Stimulated activated CD8-positive, alpha-beta memory T cell treated with anti-CD3 and anti-CD28 coated beads, Interleukin-15, amount 100 ng/mL, for 48 hours (primary cell): ENCODE results near the gene IZUMO4.

Source experiments
- DNase-seq, 2 donors: peaks; one replicate each; pipeline ENCODE4 v3.0.0-alpha.2; 2020; ENCODE audit warnings: low read depth in 2 of 2

Gene IZUMO4

DNA sequence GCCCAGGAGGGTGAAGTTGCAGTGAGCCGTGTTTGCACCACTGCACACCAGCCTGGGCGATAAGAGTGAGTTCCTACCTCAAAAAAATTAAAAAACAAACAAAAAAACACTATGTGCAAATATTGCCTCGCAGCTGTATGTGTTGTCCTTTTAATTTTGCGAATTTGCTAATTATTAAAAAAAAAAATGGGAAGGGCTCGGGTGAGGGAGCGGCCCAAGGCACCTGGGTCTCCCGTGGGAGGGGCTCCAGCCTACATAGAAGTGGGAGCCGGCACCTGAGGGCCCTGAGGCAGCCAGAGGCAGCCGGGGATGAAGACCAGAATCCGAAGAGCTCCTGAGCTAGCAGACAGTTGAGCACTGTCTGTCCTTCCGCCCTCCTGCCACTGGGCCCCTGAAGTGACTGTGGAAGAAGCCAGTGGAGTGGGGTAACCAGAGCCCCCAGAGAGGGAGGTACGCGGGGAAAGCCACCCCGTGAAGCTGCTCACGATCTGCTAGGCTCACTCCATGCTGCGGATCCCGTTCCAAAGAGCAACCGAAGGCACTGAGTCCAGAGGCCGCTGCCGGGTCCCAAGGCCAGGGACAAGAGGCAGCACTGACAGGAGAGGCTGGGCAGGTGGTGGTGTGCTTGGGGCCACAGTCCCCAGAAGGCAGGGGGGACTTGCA, 6.5 kb downstream of the IZUMO4 start:
- no peak for DNase-seq

DNA sequence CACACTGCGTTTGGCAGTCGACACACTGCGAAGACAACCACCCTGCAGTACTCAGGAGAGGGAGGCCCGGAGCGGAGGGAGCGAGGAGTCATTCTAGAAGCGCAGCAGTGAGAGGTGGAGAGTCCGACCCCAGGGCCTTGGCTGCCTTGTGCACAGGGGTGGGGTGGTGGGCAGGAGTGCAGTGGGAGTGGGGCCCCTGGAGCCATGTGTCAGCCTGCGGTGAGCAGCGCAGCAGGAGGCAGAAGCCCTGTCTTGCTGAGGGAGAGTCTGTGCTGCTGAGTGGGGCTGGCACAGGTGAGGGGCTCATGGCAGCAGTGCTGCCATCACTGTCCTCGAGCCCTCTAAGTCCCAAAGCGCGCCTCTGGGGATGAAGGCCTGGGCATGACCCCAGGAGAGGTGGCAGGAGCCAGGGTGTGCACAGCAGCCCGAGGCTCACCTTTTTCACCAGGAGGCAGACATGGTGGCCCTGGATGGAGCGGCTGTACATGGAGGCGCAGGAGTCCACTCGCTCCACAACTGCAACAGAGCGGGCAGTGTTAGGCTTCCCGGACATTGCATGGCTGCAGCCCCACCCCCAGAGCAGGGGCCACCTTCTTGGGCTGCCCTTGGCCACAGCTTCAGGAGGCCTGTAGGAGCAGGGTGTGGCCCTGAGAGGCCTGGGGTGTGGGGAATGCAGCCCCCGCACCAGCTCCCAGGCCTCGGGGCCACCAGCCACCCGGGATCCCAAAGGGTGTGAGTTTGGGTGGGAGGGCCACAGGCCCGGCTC, 11.7 kb downstream of the IZUMO4 start:
- DNase-seq, result no peak

DNA sequence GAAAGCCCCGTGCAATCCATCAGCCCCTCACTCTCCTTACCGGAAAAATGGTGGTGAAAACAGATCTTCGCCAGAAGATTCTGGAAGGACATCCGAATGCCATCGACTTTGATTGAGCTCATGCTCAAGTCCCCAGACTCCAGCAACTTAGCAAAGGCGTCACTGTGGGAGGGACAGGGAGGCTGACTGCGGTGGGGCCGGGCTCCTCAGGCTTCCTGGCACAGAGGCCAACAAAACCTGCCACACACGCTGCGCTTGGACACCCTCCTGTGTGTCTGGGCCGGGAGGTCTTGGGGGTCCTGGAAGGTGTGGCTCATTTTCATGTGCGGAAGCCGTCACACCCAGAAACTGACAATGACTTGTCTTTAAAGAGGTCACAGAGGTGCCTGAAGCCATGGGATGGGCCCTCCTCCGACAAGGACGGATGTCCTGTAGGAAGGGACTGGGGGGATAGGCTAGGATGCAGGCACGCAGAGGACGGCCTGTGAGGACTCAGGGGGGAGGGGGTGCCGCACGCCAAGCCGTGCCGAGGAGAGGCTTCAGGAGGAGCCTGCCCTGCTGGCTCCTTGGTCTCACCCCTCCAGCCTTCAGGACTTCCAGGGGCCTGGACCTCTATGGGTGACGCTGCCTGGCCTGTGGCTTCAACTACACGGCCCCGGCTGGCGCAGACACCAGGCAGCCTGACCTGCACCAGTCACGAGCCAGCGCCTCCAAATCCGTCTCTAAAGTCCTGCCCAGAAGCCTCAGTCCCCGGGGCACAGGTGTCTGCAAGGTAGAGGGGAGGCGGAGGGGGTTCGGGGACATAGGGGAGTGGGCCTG, 12.5 kb downstream of the IZUMO4 start:
- DNase-seq, result no peak

DNA sequence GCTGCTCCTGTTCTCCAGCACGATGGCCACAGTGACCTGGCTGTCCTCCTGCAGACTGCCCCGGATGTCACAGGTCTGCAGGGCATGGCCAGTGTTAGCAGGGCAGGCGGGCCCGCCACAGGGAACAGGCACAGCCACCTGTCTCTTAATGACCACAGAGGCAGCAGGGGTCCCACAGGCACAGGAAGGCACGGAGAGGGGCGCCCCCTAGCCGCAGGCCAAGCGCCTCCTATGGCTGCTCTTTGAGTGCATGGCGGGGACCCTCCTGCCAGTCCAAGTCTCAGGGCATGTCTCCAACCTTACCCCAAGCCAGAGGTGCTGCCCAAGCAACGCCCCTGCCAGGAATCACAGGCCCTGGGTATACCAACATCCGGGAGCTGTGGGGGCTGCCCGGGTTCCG, 14.1 kb downstream of the IZUMO4 start:
- DNase-seq, result no peak

DNA sequence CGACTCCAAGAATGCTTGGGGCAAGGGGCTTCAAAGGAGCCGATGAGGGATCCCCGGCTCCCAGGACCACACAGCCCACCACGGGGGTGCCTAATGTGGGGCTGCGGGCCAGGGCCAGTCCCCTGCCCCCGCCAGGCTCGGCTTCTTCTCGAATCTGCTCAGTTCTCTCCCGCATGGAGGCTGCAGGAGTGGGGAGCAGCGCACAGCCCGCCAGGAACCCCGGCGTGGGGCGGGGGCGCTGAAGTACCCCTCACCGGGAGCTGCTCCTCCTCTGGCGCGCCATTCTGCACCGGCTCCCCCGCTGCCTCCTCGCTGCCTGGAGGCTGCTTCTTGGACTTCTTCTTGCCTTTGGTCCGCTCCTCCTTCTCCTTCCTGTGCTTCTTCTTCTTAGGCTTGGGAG, 14.7 kb downstream of the IZUMO4 start:
- DNase-seq, result no peak

DNA sequence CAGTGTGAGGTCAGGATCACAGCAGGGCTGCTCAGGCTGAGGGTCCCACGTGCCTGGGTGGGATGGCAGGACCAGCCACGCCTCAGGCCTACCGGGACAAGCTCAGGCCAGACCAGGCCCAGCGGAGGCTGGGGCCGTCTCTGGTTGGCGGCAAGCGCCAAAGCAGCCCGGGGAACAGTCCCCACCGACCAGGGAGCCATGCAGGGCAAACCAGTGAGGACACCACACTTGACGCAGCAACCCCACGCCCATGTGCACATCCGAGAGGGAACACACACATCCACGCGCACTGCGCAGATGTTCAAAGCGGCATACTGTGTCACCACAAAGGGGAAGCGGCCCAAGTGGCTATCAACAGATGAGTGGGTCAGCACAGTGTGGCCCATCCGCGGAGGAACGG, 15.2 kb downstream of the IZUMO4 start:
- no peak for DNase-seq

DNA sequence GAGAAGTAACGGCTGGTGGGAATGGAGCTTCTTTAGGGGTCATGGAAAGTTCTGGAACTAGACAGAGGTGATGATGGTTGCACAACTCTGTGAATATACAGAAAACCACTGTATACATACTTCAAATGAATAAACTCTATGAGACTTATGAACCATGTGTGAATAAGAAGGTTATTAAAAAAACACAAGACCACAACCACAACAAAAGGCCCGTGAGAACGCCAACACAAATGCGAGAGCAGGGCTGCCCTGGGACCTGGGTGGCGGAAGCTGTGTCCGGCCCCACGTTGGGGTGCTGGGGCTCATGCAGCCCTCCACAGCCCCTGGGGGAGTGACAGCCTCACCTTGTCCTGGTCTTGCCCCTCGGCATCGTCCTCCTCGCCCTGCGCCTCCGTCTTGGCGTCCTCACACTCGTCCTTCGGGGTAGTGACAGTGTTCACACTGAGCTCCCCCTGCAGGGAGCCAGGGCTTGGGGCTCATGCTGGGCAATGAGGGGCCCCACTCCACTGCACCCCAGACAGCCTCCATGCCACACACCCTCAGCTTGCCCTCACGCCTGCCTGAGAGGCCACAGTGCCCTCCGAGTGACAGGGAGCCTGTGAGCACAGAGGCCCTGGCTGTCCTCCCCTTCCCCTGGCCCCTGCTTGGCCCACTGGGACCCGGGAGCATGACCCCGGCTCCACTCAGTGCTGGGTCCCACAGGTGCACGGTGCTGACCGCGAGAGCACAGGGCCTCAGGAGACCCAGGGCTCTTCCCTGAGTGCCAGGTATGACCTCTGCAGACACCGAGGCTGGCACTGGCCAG, 16.0 kb downstream of the IZUMO4 start:
- DNase-seq, result no peak

DNA sequence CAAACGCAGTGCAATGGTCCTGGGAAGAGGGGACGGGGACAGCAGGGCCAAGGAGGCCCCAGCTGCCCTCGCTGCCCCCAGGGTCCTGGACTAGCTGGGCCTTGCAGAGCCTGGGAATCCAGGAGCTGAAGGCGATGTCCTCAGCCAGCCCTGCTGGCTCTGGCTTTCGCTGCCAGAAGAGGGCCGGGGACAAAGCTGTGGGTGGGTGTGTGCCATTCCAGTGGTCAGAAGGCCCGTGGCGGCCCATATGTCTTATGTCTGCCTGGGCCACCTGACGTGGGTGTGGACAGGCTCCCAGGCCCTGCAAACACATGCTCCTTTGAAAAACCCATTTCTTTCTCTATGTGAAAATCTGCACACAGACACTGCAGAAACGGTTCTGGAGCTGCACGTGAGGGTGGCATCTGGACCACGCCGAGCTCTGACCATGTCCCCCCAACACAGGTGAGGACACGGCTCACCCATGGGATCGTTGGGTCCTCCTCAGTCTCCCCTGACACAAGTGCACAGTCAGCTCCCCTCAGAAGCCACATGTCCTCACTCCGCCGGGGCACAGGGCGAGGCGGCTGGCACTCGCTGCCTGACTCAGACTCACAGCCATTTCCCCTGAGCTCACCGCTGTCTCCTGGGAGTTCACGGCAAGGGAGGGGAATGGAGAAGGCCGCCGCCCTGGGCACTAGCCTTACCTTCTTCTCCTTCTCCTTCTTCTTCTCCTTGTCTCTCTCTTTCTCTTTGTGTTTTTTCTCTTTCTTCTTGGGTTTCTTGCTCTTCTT, 16.9 kb downstream of the IZUMO4 start:
- DNase-seq, result no peak

DNA sequence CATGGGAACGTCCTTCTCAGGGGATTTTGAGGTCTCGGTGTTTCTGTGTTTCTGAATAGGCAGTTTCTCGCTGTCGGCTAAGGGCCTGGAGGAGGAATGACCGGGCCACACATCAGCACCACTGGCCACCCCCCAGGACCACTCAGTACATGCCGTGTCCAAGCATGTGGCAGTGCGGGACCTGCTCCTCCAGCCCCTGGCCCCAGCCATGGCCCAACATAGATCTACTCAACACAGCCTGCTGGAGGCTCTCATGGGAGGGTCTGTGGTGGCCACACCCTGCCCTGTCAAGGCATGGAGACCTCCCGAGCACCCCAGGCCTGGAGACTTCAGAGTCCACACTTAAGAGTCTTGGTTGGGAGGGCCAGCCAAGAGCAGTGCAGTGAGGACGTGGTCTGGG, 17.5 kb downstream of the IZUMO4 start:
- DNase-seq, result no peak

DNA sequence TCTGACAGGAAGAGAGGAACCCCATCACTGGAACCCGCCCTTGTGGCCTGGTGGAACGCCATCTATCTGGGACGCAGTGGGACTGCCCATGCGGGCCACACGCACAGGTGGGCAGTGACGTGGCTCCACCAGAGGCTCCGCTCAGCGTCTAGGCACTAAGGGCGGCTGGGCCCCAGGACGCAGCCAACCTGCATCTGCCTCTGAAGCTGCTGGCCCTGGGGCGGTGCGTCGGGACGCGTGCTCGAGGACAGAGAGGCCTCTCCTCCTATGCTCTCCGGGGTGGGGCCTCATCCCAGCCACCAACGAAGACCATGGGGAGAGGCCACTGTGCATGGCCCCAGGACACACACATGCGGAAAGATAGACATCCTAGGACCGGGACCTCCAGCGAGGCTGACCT, 18.1 kb downstream of the IZUMO4 start:
- no peak for DNase-seq

DNA sequence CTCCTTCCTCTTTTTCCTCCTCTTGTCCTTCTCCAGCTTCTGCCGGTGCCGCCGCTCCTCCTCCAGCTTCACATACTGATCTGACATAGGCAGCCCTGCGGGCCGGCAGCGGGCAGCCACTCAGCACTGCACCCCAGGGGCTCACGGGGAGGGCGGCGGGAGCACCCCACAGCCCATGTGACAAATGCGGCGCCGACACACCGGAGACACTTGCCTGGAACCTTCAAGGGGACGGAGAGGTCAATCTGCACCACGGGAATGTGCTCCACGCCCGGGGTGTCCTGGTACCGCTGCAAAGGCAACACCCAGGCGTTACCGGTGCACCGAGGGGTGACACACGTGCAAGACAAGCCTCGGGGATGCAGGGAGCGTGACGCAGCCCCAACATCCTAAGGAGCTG, 18.6 kb downstream of the IZUMO4 start:
- DNase-seq, result no peak

DNA sequence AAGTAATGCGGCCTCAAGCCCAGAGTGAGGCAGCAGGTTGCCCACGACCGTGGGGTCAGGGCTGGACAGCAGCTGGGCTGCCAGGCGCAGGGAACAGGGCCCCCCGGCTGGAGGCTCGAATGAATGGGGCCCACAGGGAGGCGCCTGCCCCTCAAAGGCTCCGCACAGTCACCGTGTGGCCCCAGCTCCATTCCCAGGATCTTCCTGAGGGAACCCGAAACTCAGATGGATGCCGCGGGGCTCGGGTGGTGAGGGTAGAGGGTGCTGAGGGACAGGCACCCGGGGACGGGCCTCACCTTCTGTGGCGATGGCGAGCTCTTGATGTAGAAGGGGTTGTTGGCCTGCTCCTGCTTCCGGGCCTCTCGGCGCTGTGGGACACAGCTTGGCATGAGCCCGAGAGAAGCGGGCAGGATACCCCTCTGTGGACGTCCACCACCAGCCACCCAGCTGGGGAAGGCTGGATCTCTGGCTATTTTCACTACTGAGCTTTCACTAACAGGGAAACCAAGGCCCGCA, 19.3 kb downstream of the IZUMO4 start:
- DNase-seq, result no peak

DNA sequence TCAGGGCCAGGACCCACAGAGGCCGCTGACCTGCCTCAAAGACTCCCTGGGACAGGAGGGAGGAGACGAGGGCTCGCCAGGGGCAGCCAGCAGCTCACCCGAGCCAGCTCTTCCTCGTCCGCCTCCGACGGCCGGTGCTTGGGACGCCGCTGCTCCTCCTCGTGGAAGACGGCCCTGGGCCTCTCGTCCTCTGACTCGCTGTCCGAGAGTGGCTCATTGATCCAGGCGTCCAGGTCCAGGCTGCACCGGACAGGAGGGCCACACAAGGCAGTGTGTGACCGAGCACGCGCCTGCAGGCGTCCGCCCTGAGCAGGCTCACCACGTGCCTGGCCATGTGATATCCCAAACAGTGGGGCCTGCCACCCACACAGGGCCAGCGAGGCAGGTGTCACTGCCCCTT, 19.8 kb downstream of the IZUMO4 start:
- no peak for DNase-seq

DNA sequence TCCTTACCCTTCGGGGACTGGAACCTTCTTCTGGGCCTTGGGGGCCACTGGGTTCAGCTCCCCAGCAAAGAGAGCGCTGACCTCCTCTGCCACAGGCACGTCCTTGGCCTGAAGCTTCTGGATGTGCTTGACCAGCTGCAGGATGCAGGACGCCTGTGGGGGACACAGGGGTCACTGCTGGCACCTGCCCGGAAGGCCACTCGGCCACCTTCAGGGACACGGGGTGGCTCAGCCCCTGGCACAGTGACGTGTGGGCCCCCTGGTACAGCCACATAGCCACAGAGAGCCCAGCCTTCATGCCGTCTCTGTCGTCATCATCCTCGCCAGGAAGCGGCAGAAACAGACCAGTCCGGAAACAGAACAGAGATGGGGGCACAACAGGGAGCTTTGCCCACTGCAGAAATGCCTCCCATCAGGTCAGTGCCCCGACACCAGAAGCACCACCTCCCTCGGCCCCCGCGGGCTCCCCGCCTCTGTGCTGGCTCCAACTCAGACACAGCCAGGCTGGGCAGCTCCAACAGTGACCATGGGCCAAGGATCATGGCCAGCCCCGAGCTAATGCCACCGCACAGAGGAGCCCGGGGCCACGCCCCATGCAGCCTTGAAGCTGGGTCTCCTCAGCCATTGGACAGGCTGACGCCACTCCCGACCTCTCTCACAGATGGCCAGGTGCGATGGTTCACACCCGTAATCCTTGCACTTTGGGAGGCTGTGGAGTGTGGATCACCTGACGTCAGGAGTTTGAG, 20.7 kb downstream of the IZUMO4 start:
- no peak for DNase-seq

DNA sequence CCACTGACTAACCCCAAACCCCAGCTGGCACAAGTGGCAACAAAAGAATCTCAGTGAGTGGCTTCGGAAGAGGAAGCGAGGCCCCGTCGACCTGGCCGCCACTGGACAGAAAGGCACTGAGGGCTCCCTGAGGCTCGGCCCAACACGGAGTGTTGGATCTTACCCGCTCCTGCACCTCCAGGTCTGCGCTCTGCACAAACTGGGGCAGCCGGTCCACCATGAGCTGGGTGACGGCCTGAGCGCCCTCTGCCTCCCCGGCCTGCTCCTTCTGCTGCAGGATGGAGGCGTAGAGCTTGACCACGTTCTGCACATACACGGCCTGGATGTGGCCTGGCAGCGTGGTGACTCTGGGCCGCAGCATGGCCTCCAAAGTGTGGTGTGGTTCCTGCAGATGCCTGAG, 21.7 kb downstream of the IZUMO4 start:
- no peak for DNase-seq

DNA sequence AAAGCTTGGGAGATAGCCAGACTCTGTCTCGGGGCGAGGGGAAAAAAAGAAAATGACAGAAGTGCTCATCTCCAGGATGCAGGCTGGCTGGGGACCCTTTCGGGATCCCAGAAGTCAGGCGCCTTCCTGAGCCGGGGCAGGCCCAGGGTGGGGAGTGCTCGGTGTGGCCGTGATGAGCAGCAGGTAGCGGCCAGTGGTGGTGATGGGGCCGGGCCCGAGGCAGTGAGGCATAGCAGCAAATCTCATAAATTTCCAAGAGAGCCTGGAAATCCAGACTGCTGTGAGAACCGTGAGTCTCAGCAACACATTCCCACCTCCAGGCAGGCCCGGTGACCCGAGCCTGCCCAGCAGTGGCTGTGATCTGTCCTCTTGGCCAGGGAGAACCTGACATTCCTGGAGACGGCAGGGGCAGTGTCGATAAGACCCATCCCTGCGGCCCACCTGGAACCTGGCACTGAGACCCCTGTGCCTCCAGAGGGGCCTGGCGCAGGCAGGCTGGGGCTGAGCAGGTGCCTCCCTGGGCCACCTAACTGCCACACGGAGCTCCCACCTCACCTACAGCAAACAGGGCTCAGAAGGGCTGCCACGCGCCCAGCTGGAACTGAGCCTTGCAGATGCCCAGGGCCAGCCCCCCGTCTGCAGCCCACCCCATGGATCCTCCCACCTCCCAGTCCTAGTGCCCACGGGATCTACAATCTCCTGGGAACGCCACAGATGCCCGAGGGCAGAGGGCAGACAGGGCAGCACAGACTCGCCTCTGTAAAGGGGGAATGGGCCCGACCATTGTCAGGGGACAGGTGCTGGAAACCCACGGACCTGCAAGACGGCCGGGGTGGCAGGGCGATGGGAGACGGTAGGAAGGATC, 23.4 kb downstream of the IZUMO4 start:
- DNase-seq, result no peak

DNA sequence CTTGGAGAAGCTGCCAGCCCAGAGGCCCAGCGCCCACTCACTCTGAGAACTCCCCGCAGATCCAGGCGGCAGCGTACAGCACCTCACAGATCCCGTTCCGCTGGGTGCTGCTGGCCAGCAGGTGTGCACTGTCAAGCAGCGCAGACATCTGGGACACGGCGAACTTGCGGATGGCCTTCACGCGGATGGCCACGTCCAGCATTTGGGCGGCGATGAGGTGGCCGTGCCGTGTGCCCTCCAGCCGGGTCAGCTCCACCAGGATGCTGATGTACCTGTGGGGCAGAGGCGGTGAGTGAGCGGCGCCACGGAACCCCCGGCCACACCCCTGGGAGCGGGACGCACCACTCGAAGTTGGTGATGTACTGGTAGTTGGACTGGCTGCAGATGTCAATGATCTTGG, 24.1 kb downstream of the IZUMO4 start:
- DNase-seq, result no peak

DNA sequence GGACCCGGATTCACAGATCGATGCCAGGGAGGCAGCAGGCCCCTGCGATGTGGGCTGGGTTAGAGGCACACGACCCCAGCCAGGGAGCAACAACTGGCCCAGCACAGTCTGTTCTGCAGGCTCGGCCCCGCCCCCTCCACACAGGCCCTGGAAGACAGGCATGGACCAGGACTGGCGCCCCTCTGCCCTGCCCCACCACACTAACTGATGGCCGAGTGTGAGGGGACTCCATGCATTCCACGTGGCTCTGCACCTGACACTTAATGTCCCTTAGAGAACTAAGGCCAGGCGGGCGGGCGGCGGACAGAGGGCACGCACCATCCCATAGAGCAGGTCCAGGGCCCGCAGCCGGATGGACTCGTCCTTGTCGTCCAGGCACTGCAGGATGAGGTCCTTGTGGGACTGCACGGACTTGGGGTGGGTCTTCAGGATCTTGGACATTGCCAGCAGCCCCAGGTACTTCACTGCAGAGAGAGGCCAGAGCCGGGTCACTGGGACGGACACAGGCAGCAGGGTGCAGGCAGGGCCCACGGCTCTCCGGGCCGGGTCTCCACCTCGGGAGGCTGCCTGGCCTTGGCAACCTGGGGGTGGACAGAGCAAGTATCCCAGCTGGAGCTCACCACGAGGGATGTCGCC, 24.8 kb downstream of the IZUMO4 start:
- no peak for DNase-seq

DNA sequence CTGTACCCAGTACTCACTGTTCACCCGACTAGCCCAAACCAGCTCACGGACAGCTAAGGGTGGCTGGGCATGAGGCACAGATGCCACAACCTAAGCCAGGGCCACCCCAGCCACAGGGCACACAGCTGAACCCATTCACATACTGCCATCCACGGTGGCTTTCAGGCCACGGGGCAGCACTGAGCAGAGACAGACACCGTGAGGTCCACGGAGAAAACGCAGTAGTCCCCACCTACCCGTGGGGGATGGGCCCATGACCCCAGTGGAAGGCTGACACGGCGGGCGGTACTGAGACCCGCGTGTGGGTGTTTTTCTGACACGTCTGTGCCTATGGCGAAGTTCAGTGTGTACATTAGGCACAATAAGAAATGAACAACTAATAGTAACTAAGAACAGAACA, 25.5 kb downstream of the IZUMO4 start:
- DNase-seq, result no peak
